Fibroblast of mammary gland (primary cell): ENCODE results near the gene RBFA.

Experiments used
- DNase-seq: peaks from one replicate; pipeline ENCODE4 v3.0.0-alpha.2; 2010; ENCODE audit warnings: low read depth
- H3K4me3 ChIP-seq: 2 replicates; pipeline ENCODE4 v1.5.1; 2011; ENCODE audit warnings: low read depth, mild to moderate bottlenecking, low read length, moderate library complexity; ENCODE audit not compliant: control insufficient read depth
- CTCF ChIP-seq: conservative IDR thresholded peaks from 2 replicates; pipeline ENCODE4 v1.5.1; 2011; ENCODE audit warnings: low read depth, low read length, inconsistent platforms; ENCODE audit not compliant: control insufficient read depth, insufficient read depth

Gene RBFA

GRCh38 chr18:80029690-80030089, 4.5 kb upstream of the RBFA start:
- no peak for TF ChIP-seq CTCF
- DNase-seq = no peak
- H3K4me3 ChIP-seq = no peak overlapping the region

- no peak for TF ChIP-seq CTCF
- peak; percentile 49 for DNase-seq
Observed at GRCh38 chr18:80033181-80034067, 810 bp upstream of the RBFA start.

GRCh38 chr18:80034852-80035406, 695 bp downstream of the RBFA start:
- peak; percentile 9 for DNase-seq
- no peak for TF ChIP-seq CTCF
- peak overlapping the region; percentile 94 for H3K4me3 ChIP-seq

More at GRCh38 chr18:80033181-80034067, 810 bp upstream of the RBFA start:
- H3K4me3 ChIP-seq = peak overlapping the region; percentile 73

- no peak for TF ChIP-seq CTCF
- no peak overlapping the region for H3K4me3 ChIP-seq
- no peak for DNase-seq
Observed at GRCh38 chr18:80035997-80036396, 1.8 kb downstream of the RBFA start.

GRCh38 chr18:80037300-80037699, 3.1 kb downstream of the RBFA start:
- TF ChIP-seq CTCF = no peak
- no peak overlapping the region for H3K4me3 ChIP-seq
- DNase-seq = no peak

GRCh38 chr18:80037869-80038630, 3.8 kb downstream of the RBFA start:
- H3K4me3 ChIP-seq = no peak overlapping the region
- no peak for DNase-seq
- no peak for TF ChIP-seq CTCF
